Stimulated activated CD8-positive, alpha-beta memory T cell treated with anti-CD3 and anti-CD28 coated beads, Interleukin-15, amount 100 ng/mL, for 48 hours (primary cell): Measurements from ENCODE around the gene HDAC9.

Source experiments
- DNase-seq, 2 donors: peaks; one replicate each; pipeline ENCODE4 v3.0.0-alpha.2; 2020; ENCODE audit warnings: low read depth in 2 of 2

The HDAC9 gene

DNA sequence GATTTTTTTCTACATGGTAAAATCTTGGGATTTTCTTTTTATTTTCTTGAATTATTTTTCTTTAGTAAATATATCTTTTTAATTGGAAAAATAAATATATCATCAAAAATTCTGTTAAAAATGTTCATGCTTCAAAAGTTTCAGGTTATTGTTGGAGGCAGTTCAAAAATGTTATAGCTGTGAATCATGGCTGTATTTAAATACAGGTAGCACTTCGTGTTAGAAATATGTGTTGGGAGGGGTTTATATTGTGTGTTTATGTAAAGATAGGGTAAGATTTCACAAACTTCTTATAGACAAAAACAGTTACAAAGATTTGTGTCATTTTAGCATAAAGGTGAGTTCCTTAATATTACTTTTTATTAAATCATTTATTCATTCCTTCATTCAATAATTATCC lies 60.4 kb downstream of the HDAC9 start:
- no peak for DNase-seq

- DNase-seq = no peak
These were observed 63.0 kb downstream of the HDAC9 start for GRCh38 chr7:18558503-18558902.

DNA sequence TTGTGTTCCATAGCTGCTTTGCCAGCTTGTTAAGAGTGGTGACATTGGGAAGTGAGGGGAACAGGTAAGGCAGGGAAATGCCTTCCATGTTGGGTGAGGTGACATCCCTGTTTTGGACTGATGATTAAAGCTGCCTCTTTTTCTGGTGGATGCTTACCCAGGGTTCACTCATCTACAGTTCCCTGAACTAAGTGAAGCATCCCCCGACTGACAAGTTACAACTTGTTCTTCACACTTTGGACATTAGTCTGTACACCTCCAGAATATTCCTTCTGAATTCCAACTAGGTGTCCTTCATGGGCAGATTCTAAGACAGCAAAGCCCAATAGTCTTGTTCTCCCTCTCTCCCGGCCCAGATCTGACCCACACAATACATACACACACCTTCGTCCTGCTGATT lies 63.4 kb downstream of the HDAC9 start:
- no peak for DNase-seq

DNA sequence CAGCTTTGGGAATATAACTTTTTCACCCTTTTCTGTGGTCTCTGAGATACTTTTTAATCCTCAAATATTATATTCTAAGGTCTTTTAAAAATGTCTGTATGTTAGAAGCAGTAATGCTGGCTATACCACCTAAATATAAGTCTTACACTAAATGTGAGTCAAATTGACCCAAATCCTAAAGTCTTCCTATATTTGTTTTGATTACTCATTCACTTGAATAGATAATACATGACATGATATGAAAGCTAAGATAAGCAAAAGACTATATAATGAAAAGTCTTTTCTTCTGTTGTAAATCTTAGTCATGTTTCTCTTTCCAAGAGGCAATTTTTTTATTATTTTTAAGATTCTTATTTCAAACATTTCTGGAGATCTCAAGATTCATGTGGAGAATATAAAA lies 64.2 kb downstream of the HDAC9 start:
- no peak for DNase-seq

DNA sequence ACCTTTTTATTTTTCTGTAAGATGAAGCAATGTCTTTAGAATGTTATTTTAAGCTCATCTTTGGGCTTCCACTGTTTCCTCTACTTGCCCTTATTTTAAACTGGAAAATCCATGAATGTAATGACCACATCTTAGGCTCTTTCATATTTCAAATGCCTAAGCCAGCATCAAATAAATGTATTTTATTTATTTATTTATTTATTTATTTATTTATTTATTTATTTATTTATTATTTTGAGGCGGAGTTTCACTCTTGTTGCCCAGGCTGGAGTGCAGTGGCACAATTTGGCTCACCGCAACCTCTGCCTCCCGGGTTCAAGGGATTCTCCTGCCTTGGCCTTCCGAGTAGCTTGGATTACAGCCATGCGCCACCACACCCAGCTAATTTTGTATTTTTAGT lies 69.2 kb downstream of the HDAC9 start:
- DNase-seq = no peak

GRCh38 chr7:18565337-18565736 lies 69.8 kb downstream of the HDAC9 start:
- DNase-seq = no peak

GRCh38 chr7:18566205-18566604 lies 70.7 kb downstream of the HDAC9 start:
- DNase-seq = no peak

GRCh38 chr7:18566829-18567228 lies 71.3 kb downstream of the HDAC9 start:
- no peak for DNase-seq

DNA sequence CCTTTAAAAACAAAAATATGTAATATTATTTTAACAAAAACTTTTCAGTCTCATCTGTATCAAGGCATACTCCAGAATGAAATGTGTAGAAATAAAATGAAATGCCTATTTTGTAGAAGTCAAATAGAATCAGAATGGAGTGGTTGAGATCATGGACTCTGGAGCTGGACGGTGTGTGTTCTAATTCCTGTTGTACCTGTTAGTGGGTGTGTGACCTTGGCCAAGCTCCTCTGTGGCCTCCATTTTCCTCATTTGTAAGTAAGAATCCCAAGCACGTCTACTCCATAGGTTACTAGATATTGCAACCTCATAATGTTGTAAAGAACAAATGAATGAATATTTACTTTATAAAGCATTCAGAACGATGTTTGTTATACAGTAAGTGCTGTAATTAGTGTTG lies 74.9 kb downstream of the HDAC9 start:
- no peak for DNase-seq

GRCh38 chr7:18570890-18571478 lies 75.4 kb downstream of the HDAC9 start:
- no peak for DNase-seq

DNA sequence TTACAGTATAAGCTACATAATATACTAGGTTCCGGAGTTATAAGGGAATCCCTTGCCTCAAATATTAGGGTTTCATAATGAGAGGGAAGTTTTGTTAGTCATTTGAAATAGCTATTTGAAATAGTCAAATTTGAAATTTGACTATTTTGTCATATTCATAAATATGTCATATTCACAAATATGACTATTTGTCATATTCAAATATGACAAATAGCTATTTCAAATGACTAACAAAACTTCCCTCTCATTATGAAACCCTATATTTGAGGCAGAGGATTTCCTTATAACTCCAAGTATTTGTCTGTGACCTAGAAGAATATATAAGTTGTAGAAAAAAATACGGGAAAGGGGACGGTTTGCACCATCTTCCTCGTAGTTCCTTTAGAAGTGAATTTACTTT lies 76.6 kb downstream of the HDAC9 start:
- no peak for DNase-seq

GRCh38 chr7:18572885-18573284 lies 77.3 kb downstream of the HDAC9 start:
- DNase-seq = no peak

- no peak for DNase-seq
These were observed 78.1 kb downstream of the HDAC9 start for GRCh38 chr7:18573410-18574234.

GRCh38 chr7:18574235-18574540 lies 78.6 kb downstream of the HDAC9 start:
- DNase-seq = no peak

DNA sequence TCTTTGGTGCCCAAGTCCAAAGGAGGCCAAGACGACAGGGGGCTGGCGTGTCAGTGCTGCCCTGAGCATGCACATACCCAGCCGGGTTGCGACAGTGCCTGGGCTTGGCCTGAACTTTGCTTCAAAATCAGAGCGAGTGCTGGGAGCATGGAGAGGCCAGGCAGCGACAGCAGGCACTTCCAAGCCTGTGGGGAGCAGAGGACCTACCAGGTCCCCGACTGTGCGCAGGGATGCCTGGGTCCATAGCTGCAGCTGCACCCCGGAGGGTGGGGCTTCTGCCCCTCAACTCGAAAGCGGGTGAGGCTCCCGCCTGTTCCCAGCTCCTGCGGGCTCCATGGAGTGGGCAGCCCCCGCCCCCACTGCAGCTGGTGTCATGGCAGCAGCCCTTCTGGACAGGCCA lies 79.1 kb downstream of the HDAC9 start:
- no peak for DNase-seq

- no peak for DNase-seq
These were observed 80.3 kb downstream of the HDAC9 start for GRCh38 chr7:18575622-18576572.

DNA sequence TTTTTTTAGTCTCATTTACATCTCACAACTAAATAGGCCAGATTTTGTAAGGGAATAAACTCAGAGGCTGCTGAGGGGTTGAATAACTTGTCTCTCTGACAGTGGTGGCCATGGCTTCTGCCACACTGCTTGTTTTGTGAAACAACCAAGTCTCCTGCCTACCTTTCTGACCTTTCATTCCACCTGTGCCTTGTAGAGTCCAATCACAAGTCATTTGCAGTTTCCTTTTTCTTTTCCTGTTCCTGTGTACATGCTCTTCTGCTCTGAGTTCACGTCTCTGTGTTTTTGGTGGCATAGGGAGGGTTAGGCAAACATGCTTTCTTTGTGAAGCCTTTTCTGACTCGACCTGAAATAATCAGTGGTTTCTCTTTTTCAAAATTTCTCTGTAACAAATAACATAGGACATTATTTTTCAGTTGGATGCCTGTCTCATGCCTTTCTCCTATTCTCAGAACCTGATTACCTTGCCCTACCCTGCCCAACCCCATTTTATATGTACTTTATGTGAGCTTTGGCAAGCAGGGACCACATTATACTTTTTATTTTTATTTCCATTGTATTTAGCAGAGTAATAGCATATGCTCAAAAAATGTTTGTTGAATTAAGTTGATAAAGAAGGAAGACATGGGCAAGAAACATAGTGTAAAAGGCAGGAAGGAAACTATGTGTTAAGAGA lies 81.7 kb downstream of the HDAC9 start:
- DNase-seq = no peak

DNA sequence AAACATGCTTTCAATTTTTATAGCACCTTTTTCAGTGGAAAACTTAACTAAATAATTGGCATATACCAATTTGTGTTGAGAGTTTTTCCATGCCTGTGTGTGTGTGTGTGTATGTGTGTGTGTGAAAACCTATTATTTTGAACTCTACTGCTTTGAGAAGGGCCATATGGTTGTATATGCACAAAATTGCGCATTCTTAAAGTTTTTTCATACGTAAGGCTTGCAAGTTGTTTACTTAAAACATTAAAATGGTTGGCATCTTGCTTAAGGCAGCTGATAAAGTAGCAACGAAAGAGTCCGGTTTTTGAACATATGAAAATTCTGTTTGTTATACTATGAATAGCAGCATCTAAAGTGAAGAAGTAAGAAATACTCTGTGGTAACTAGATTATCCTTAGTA lies 84.1 kb downstream of the HDAC9 start:
- DNase-seq = no peak

- DNase-seq = no peak
These were observed 85.4 kb downstream of the HDAC9 start for GRCh38 chr7:18580950-18581349.

GRCh38 chr7:18583305-18583704 lies 87.8 kb downstream of the HDAC9 start:
- no peak for DNase-seq

GRCh38 chr7:18590241-18590640 lies 94.7 kb downstream of the HDAC9 start:
- DNase-seq = no peak

DNA sequence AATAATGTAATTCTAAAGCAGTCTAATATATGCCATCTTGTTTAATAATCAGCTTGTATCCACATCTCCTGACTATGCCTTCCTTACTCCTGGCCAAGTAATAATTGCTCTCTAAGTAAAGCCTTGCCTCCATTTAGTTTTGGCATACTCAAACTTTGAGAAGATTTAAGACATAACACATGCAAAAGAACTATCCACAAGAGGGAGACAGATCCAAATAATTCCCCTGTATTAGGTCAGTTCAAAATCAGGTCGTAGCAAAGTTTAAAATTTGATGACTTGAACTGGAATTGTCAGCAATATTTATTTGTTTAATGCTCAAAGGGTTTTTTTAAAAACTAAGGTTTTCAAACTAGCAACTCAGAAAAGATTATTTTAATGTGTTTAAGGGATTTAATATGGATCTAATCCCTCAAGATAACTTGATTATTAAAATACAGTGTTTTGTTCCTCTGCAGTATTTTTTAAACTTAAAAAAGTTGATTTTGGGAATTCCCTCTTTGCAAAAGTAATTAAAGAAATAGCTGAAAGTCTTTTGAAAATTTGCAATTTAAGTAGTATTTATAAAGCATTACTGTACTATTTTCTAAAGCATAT lies 95.3 kb downstream of the HDAC9 start:
- DNase-seq = no peak
